Measurements from ENCODE around the gene DENND1A.

The DENND1A gene

DNA sequence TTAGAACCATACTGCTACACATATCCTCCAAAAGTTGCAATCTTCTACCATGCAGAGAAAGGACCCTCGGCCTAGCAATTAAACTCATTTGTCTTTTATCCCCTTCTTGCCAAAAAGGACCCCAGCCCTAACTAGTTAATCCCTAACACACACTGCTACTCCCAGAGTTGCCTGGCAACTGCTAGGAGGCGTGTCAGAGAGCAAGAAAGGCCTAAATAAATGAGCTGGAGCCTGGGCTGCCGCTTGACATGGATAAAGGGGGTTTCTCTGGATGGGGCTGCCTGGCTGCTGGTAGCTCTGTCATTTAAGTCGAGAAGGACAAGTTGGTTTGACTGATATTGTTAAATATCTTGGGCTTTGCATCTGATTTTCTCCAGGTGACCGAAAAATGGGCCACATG is 379.1 kb downstream of the DENND1A start:
- no peak for DNase-seq

DNA sequence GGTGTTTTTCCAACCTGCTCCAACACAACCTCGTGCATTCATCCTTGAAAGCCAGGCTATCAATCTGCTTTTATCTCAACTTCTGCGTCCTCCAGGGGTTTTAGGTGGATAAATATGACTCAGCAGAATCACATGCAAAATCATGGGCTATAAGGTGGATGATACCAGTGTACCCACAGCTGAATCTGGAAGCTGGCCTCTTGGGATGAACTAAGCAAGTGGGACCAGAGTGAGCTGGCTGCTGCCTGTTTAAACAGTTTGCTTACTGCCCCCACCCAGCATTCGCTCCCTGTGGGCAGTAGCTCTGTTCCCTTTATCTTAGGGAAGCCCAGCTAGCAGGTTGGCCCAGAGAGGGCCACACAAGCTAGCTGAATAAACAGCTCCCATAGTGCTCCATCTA is 379.9 kb downstream of the DENND1A start:
- no peak for DNase-seq

DNA sequence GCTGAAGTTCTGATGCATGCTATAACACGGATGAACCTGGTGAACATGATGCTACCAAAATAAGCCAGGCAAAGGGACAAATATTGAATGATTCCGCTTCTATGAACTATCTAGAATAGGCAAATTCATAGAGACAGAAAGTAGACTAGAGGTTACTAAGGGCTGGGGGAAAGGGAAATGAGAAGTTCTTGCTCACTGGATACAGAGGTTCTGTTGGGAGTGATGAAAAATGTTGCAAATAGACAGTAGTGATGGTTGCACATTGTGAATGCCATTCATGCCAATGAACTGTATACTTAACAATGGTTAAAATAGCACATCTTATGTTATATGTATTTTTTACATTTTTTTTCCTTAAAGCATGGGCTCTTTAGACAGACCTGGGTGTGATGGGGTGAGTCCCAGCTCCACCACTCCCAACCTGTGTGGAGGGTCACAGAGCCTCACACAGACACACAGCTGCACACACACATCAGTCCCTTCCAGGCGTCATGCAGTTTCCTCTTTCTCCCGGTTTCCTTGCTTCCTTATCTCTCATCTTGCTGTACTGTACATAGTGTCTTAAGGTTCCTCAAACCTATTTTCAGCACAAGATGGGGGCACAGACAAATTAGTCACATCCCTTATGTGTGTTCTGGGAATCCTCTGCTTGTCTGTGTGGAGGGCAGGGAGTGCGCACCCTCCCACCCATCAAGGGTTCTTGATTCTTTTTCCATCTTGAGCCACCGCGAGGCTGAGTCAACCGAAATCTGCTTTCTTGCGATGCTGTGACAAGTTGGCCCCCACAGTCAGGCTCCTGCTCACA is 381.0 kb downstream of the DENND1A start:
- no peak for DNase-seq

DNA sequence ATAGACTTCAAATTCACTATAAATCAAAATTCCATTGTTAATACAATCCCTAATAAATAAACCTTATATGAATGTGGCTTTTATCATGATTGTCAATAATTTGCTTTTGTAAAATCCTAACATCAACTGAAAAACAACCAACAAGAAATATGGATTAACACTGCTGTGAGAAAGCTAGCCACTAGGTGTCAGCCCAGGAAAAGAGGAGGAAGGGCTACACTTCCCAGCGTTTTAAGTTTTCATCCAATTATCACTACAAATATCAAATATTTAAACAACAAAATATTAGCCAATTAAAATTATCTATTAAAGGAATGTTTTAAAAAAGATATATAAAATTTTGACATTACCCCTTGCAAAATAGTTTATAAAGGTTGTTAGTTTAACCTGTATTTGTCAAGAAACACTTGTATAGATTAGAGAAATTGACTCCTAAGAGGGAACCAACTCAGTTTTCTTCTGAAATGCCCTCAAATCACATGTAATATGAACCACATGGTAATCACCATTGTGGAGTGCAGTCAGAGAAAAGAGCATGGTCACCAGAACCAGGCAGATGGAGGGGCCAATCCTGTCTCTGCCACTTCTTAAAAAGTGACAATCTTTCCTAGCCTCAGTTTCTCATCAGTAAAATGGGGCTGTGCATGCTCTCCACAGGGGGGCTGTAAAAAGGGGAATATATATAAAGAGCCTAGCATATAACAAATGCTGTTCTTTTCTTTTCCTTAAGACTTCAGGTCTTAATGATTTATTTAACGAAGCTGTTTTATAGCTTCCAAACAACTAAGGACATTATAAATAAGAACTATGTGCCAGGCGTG is 385.7 kb downstream of the DENND1A start:
- no peak for DNase-seq

DNA sequence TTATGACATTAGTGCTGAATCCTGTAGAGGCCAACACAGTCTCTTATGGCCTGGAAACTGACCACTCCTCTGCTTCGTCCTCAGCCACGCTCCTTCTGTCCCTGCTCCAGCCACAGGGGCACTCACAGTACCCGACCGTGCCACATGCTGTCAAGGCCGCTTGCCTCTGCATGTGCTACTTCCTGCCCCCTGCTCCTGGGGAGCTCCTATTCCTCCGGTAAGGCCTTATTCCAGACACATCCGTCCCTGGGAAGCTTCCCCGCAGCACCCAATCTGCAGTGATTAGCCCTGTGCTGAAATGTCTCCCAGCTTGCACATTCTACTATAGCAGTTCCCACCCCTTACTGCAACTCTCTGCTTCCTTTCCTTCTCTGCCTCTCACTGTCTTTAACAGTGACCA is 386.4 kb downstream of the DENND1A start:
- no peak for DNase-seq

DNA sequence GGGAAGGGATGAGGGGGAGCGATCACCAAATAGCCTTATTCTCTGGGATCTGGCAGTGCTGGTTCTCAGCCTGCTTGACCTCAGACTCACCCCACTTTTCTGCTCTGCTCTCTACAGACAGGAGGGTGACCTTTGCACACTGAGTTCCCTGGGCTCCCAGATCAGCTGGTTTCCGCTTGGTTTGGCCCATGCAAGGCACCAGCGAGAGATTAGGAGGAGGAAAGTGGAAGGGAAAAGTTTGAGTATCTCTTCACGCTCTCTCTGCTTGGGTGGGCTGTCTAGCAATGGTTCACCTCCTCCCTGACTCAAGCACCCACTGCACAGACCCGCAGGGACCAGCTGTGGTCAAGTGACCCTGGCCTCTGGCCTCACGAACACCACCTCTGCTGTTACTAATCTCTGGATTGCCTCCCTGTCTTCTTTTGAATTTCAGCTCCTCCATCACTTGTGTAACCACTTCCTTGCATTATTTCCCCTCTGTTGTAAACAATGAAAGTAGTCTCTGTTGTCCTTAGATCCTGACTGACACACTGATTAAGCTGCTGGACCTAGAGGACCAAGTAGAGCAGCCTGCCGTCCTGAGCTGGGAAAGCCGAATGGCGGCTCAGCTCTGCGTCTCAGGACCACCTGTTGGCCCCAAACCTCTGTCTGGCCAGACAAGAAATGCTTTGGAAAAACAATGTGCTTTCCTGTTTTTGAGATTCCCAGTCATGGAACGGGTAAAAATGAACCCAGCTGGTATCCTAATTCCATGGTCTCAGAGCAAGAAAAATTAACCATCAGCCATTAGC is 387.3 kb downstream of the DENND1A start:
- no peak for DNase-seq

DNA sequence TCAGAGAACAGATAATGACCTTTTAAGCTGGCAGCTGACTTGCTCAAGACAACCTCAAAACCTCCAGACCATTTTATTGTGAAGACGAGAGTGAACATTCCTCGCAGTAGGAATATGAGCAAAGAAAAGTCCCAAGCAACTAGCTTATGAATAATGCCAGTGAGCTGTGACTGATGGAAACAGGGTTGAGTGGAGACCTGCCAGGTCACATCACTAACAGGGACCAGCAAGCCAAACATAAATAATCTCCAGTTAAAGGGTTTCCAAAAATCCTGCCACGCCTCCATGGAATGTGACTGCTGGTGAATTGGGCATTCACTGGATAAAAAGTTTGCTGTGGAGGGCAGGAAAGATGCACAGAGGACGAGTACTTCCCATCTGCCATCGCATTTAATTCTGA is 388.5 kb downstream of the DENND1A start:
- DNase-seq, result no peak

DNA sequence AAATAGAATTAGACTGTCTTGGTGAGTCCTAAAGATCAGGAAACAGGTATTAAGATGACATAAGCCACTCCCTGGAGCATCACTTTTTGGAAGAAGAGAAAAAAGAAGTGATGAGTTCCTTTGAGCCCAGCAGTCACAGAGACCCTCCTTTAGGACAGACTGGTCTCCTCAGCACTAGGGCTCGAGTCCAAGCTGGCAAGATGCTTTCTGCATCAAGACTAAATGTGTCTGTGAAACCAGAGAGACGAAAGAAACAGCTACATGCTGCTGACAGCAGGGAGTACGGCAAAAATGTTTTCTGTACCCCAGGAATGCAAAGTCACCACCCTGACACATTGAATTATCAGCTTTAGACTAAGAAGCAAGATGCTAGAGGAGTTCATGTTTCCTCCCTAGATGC is 389.5 kb downstream of the DENND1A start:
- DNase-seq, result no peak

DNA sequence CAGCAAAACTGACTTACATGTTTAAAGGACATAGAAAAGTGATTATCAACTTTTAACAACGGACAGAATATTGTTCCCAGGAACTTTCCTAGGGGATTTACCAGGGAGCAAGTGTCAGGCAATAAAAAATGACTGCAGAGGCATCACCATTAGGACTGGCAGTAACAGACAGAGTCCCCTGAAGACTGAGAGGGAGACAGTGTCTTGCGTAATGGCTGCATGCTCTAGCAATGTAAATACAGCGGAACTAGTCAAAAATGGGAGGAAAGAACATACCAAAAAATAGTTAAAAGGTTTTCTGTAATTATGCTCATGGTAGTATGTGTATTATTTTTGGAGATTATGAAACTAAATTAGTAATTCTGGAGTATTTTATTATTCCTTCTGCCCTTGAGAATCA is 392.1 kb downstream of the DENND1A start:
- no peak for DNase-seq

DNA sequence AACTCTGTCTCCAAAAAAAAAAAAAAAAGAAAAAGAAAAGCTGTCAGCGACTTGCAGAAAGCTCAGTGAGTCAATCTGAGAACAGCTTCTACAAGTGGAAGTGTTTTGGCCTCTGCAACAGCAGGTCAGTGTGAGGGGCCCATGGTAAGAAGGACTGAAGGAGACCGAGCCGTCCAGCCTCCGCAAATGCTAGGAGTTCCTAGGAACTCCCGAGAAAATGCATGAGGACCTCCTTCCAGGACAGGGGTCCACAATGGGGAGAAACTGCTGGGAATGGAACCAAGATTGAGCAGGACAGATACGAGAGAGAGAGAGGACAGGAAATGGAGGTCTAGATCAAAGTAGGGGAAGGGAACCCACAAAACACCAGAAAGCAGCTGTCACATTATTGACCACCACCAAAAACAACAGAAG is 393.5 kb downstream of the DENND1A start:
- DNase-seq, result no peak

DNA sequence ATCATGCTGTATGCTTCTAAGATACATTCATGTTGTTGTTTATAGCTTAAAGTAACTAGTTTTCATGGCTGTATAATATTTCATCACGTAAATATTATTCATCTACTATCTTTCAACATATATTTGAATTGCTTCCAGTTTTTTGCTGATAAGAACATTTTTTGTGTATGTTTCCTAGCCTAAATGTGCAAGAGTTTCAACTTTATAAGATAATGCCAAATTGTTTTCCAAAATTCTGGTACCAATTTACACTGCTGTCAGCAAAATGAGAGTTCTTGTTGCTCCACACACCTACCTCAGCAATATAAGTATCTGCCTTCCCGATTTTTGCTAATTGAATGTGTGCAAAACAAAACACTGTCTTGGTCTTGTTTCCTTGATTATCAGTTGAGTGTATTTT is 395.6 kb downstream of the DENND1A start:
- DNase-seq, result no peak

DNA sequence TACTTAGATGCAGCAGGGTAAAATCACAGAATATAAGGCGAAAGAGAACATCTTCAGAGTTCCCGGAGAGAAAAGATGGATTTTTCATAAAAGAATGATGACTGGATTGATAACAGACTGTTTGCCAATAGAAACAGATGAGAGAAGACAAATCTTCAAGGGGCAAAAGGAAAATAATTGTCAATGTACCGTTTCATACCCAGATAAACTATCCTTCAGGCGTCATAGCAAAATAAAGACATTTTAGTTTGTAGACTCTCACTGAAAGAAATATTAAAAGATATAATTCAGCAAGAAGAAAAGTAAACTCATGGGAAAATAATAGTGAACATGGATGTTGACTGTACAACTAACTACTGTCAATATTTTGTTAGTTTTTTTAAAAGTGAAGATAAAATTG is 399.7 kb downstream of the DENND1A start:
- no peak for DNase-seq

DNA sequence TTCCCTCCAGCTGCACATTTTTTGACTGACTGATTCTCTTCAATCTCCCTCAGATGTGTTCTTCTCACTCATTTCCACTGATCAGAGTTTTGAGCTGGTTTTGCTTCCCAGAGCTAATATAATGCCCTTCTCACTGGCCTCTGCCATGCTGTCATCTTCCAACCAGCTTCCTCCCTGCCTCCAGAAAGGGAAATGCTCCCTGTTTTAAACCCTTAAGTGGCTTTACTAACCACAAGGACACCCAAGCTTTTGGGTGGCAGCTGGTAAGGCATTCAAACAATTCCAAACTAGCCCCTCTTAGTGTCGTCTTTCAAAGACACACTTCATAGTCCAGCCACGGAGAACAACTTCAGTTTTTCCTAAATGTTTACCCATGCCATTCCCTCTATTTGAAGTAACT is 401.4 kb downstream of the DENND1A start:
- DNase-seq, result no peak

DNA sequence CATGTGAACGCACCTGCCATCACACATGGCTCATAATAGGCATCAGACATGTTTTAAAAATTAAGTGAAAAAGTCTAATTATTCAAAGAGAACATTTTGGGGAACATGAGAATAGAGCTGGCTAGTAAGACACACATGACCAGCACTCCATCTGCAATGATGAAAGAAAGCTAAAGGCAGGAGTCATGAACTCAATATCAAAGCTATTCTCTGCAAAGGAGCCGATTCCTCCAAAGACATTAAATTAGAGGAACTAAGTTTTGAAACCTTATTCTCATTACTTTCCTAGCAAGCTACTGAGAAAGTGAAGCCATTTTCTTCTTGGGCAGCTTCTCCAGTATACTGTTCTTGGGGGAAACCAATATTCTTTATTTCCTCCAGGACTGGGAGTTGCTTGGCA is 401.9 kb downstream of the DENND1A start:
- no peak for DNase-seq

DNA sequence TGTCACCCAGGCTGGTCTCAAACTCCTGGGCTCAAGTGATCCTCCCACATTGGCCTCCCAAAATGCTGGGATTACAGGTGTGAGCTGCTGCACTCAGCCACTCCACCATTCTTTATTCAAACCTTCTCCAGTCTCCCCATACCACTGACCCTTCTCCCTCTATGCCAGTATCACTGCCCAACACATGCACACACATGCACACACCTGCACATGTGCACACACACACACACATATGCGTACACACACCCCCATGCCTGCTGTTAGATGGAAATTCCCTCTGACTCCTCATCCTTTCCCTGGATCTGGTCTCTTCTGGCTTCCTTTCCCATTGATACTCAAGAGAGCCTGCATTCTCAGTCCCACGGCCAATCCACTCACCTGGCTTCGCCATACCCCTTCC is 404.0 kb downstream of the DENND1A start:
- DNase-seq, result no peak

DNA sequence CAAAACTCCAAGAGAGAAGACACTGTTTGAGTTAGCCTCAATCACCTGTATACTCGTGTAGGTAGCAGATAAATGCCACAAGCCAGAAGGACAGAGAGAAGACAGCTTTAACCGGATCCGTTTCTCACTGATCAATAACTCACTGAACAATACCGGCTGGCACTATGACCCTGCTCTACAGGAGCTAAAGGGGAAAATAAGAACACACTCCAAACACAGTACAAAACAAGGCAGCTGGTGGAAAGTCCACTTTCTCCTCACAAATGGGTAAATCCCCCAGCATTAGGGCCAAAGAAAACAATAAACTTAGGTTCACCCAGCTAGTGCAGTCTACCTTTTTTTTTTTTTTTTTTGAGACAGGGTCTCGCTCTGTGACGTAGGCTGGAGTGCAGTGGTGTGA is 404.5 kb downstream of the DENND1A start:
- DNase-seq, result no peak

DNA sequence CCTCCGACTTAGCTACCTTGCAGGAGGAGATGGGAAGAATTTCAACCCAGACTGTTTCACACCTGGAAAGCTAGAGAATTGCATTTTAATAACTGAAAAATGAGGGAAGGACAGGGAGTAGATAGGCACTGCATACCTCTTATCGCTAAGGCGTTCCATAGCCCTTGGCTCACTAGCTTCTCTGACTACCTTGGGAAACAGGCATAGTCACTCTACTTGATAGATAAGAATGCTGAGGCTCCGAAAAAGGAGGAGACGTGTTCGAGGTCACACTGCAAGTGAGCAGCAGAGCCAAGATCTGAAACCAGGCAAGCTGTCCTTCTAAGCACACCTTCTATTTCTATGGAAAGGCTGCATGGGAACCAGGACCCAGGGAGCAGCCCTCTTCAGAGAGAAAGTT is 405.1 kb downstream of the DENND1A start:
- DNase-seq, result no peak

DNA sequence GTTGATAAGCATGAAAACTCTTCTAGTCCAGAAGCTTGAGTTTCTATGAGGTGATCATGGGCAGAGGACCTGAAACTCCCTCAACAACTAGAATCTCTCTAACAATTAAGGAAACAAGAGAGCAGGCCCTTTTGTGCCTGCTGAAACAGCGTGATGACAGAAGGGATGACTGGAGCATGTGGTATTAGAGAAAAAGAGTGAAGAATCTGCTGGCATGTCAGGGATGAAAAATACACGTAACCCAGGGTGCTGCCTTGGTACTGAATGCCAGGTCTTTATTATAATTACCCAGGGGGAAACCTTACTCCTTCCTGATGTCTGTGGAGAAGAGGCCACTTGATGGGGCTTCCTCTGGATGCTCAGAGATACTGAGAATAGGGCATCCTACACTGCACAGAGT is 406.1 kb downstream of the DENND1A start:
- no peak for DNase-seq

DNA sequence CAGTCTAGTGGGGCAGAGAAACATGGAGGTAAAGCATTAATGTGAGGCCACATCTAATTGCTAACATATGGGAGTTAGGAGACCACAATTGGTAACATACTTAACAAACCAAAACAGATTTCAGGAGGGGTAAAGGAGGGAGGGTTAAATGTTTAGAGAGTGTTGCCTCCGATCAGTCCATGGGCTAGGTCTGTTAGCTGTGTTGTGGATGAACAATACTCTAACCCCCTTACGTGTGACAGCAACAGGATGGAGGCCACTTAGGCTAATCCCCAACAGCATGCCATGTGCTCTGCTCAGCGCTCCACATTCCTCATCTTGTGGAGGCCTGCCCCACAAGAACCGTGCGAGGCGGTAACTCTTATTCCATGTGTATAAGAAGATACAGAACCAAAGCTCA is 406.9 kb downstream of the DENND1A start:
- DNase-seq, result no peak

DNA sequence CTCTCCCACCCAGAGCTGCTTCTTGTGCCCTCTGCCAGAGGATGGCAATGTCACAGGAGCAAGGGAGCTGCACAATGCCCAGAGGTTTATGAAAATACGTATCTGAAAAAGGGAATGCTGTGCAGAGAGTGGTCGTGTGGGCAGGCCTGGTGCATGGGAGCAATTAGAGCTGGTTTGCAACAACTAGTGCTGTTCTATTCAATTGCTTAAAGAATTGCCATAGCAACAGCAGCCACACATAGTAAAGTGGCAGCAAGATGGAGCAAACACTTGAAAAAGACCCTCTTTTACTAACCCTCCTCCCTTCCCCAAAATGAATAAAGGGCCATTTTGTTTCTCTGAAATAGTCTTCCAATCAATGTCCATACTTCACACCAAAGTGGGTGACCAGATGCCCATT is 407.7 kb downstream of the DENND1A start:
- DNase-seq, result no peak

DNA sequence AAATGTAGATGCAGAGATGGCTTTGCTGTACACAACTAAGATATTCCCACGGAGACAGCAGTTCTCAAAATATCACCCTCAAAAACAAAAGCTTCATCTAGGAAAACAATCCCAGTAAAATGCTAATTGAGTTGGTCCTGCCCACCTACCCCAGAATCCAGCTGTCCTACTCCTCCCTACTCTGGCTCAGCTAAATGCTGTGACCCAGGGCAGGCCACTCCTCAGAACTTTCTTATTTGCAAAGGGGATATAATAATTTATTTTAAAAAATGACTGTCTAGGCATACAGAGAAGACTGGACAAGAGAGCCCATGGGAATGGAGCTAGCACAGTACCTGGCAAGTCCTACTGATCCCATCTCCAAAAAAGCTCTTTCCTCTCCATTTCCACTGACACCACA is 411.6 kb downstream of the DENND1A start:
- no peak for DNase-seq

DNA sequence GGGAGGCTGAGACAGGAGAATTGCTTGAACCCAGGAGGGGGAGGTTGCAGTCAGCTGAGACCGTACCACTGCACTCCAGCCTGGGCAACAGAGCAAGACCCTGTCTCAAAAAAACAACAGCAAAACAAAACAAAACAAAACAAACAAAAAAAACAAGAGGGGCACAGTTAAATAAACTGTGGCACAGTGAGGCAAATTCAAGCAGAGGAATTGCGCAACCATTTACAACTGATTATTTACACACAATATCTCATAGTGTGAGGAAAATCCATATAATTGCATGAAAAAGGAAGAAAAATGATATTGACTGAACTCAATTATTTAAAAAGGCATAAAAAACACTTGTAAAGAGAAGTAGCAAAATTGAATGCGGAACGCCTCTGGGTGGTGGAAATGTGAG is 412.4 kb downstream of the DENND1A start:
- no peak for DNase-seq

DNA sequence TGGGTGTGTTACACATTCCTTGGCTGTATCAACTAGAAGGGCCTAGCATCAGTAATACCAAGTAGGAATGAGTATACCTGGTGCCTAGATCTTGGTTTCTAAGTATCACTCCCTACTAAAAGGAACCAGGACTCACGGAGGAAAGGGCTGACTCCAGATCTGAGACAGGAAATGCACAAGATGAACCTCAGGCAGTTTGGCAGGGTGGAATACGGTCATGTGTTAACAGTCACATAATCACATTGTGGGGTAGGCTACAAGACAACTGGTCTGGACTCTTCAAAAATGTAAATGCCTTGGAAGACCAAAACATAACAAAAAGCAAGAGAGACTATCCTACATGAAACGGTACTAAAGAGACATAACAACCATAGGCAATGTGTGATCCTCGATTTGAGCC is 415.2 kb downstream of the DENND1A start:
- no peak for DNase-seq

DNA sequence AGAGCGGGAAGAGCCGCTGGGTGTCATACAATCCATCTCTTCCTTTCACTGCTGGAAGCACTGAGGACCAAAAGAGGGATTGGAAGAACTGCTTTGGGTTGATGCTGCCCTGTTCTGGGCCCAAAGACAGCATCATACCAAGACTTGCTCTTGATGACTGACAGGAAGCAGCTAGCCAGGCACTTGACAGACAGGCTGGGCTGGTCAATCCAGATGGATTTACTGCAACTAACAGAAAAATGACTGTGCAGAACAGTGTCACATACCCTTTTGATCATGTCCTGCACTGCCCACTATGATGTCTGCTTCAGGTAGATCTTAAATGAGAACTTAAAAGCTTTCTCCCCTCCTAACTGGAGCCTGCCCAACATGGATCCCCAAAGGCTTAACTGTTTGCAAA is 416.4 kb downstream of the DENND1A start:
- DNase-seq, result no peak
